NCI-H446 treated with DMSO at 0.1 percent for 48 hours (cell line): ENCODE measurements around the gene TCF4.
A peak's percentile ranks its signal among the peaks of the same experiment; 100 is the strongest.

Experiments used
- DNase-seq: peaks from one replicate; lab custom pipeline; 2025; lab: John Stamatoyannopoulos, UW

The TCF4 gene

DNA sequence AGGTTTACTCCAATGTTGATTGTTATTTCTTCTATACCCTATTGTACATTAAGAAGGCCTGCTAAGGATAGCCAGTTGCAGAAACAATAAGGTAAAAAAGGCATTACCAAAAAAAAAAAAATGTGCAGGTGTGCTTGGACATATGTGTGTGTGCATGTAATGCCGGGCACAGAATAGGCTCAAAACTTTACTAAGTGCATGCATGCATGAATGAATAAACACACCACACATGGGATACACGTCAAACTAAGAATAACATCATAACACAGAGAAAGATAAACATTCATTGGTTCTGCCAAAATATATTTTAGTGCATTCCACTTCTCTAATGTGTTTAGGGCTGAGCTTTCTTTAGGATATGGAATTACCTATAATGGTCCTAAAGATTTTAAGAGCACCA is 298.2 kb downstream of the TCF4 start:
- DNase-seq, result no peak

DNA sequence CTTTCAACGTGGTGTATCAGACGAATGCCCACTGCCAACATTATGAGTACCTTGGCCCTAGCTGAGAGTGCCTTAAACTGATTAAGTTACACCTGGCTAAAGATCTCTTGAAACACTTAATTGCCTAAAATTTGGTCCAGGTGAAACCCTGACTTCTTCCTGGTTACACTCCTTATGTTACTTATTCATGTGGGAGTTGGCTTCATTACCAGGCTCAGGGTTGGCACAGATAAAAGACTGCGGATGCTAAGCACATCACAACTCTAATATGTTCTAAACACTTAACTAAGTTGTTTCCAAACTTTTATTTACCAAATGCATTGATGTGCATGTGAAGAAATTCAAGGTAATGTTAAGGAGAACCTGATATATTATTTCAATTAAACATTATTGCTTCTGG is 298.9 kb downstream of the TCF4 start:
- DNase-seq, result no peak

GRCh38 chr18:55287935-55288868 is 299.8 kb downstream of the TCF4 start:
- no peak for DNase-seq

DNA sequence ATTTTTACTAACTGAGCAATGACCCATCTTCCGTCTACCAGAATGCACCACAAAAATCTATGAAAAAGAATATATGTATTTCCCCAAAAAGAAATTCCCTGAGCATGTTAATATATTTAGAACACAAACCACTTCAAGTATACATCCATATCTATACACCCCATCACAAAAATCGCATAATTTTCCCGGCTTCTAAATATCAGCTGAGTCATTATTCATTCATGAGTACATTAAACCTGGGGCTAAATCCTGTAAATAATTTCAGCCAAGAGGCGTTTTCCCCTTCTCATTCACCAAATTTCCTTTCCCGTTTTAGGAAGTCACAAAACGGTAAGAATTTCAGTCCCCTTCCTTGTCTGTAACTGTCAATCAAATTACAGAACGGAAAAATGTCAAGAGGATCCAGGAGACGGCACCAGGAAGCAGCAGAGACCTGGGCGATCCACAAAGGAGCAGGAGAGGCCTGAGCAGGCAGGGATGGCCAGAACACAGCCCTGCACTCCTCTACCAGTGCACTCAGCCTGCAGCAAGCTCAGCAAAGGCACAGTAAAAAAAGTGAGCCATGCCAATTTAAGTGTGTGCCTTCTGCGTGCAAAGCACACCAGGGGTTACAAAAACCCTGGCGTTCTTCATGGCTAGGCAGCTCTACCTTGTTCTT is 300.7 kb downstream of the TCF4 start:
- DNase-seq, result no peak

- no peak for DNase-seq
Measured at GRCh38 chr18:55286257-55286825, 301.7 kb downstream of the TCF4 start.

GRCh38 chr18:55284614-55285013 is 303.4 kb downstream of the TCF4 start:
- DNase-seq, result no peak

GRCh38 chr18:55283309-55283708 is 304.7 kb downstream of the TCF4 start:
- DNase-seq, result no peak

DNA sequence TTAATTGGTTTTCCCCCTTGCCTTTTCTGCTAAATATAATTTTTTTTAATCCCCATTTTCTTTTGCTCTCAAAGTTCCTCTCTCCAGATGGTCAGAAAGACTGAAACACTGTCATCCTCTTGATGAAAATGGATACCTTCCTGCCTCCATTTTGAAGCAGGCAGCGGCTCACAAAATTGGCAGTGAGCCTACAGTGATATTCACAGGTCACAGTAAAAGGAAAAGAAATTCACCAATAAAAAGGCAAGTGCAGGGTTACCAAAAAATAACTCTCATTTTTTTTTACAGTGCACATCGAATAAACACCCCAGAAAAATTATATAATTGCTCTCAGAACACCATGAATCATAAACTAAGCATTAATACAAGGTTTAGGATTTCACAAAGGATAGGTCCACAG is 307.5 kb downstream of the TCF4 start:
- peak; percentile 27 for DNase-seq

DNA sequence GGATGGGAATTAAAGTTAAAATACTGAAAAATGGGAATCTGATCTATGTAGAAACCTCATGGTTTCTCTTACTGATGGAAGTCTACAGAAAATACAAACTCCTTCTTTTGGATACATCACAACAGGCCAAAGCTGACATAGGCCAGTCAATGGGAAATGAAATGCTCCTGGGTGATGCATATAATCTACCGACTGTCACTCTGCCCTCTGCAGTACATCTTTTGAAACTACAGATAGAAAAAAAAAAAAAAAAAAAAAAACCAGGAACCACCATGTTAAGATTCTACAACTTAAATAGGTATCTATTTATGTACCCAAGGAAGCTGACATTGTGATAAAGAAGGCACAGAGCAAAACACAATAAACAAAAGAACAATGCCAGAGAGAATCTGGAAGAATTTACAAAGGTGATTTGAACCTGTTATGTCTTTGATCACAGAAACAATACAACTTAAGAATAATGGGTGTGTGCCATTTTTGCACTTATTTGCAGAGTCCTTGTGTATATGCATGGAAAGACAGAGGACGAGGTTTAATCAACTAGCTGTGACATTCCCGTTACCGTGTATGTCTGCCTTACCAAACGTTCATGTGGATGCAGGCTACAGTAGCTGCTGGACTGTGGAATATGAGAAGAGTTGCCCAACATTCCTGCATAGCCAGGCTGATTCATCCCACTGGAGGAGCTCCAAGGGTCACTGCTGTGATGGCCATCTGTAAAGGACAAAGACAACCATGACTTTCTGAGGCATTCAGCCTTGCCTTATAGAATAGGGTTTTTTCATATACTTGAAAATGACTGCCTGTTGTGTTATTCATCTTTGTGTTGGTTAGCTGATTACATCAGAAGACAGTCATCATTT is 312.7 kb downstream of the TCF4 start:
- no peak for DNase-seq

DNA sequence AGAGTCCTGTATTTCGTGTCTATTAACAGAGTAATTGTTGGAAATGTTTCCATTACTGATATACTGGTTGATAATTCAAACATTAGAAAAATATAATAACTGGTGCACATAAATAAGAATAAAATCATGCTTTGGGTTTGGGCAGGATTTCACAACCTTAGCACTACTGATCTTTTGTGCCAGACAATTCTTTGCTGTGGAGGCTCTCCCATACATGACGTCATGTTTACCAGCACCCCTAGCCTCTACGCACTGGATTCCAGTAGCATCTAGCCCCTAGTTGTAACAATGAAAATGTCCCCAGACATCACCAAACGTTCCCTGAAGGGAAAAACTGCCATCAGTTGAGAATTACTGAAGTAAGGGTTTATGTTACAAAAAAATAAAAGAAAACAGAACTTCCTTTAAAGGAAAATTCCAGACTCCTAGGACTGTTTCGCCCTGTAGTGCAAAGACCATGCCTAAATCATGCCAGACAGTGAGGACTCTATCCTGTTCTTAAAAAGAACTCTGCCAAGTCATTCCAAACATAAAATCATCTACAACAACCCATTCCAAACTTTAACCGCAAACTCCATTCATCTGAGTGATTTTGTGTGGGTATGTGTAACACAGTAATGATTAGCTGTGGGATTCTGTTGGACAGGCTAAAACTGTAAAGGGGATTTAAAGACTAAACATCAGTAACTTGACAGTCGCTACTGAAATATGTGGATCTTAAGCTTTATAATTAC is 315.3 kb downstream of the TCF4 start:
- no peak for DNase-seq

DNA sequence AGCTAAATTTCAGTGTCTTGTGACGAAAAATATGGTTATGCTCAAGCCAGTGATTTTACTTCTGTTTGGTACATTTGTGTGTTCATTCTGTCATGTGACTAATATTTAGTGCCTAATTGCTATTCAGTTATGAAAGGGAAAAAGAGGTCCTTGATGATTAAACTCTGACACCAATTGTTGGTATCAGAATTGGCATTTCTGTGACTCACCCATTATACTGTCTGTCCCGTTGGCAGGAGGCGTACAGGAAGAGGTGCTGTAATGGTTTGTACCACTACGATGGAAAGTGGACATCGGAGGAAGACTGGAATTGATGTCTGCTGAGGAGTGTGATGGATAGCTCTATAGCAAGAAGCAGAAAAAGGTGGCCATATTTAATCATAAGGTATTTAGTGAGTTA is 318.4 kb downstream of the TCF4 start:
- no peak for DNase-seq

- no peak for DNase-seq
Measured at GRCh38 chr18:55268628-55269275, 319.2 kb downstream of the TCF4 start.

DNA sequence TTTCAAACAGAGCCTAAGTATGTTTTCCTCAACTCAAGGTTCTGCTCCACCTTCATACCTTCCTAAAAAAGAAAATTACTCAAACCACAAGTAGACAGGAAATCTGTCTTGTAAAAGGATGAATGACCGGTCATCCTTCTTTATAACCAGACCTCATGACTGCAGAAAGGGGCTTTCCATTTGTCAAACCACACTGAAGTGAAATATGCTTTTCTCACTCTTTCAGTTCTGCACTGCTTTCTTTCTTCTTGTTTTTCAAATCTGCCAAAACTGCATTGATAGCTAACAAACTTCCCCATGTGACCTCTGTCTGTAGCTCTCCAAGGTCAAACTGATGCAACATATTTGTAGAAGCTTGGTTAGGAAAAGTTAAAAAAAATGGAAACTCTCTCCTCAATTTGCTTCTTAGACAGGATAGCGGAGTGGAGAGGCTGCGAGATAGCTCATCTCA is 319.8 kb downstream of the TCF4 start:
- DNase-seq, result no peak

DNA sequence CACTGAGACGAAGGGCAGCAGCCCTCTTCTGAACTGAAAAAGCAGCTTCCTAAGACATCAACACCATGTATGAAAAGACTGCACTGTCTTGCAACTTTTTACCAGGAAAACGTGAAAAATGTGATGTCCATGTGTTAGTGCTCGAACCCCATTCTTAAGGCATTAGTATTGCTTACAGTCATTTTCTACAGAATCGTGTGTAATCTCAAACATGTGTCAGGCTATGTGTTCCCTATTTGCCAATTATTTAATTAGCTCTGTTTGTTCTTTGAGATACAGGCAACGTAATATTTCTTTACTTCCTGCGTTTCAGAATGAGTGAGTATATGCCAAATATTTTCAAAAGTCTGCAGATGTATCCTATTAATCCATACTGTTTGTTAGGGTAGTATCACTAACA is 321.0 kb downstream of the TCF4 start:
- no peak for DNase-seq

GRCh38 chr18:55265984-55266383 is 322.0 kb downstream of the TCF4 start:
- no peak for DNase-seq

DNA sequence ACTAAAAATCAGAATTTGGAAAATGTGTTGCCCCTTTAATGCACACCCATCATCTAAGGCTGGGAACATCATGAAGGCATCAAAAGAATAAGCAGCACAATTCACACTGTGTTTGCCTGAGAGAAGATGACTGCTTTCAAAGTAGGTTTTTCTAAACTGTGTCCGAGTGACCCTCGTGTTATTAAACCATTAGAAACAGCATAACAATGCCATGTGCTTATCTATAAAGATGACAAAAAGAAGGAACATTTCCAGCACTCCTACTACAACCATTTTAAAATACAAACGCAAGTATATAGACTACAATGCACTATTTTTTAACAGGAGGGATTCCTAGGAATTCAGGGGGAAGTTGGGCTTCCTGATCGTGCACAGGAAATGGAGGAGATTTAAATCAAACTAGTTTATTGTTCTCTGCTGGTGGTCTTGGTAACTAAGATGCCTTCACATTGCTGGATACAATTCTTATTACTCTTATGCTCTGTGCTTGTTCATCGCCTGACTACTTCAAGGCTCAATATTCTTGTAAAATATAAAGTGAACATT is 322.8 kb downstream of the TCF4 start:
- DNase-seq, result no peak

- no peak for DNase-seq
Measured at GRCh38 chr18:55264108-55264507, 323.9 kb downstream of the TCF4 start.

- DNase-seq, result no peak
Measured at GRCh38 chr18:55262021-55262560, 325.9 kb downstream of the TCF4 start.

GRCh38 chr18:55261253-55261652 is 326.7 kb downstream of the TCF4 start:
- DNase-seq, result no peak

GRCh38 chr18:55258088-55258487 is 329.9 kb downstream of the TCF4 start:
- no peak for DNase-seq
